ENCODE measurements around the gene E2F1. TPM values are rescaled to one million over a fixed set of nuclear protein-coding genes. Genes with fewer than 3 reads are reported as not detected.
"Not testable (repeated sequence)": the region's sequence is repeated elsewhere in the genome, so short reads cannot be mapped to it uniquely, and the experiment has no call there.

The E2F1 gene
- total RNA-seq, 3 donors from 2014 or later = 0.33 to 2.2 (median 0.88) TPM

- Histone ChIP-seq H3K36me3 (no peaks in the 10 kb centered on the region), H3K9me3 (no peaks in the 10 kb centered on the region), H3K27ac (no peak overlapping the region), H3K4me1 (peaks cover 0 to 10% of the 10 kb centered on the region in 2 donors), H3K27me3 (no peaks in the 10 kb centered on the region), H3K4me3 (no peak overlapping the region)
- DNase-seq (ENCODE audit: low spot score in 2 of 2) = no peak
- intact Hi-C loops (cut with DNase I; ENCODE audit: low total_unique reads) = no loop called here
- TF ChIP-seq CTCF (IDR thresholded peaks at IDR 0.05) (no peak), POLR2AphosphoS5 (IDR thresholded peaks at IDR 0.05) (no peak), POLR2A (IDR thresholded peaks at IDR 0.05) (no peak)
These were observed 41.2 kb downstream of the E2F1 start for GRCh38 chr20:33645072-33645358.

GRCh38 chr20:33644313-33645071 lies 41.7 kb downstream of the E2F1 start:
- intact Hi-C loops (cut with DNase I; ENCODE audit: low total_unique reads) = no loop called here

GRCh38 chr20:33640287-33640686 lies 45.9 kb downstream of the E2F1 start:
- H3K27ac ChIP-seq = no peak overlapping the region
- intact Hi-C loops (cut with DNase I; ENCODE audit: low total_unique reads) = no loop called here
- no peak for TF ChIP-seq CTCF (IDR thresholded peaks at IDR 0.05)
- TF ChIP-seq POLR2A (IDR thresholded peaks at IDR 0.05) = no peak
- TF ChIP-seq POLR2AphosphoS5 (IDR thresholded peaks at IDR 0.05) = no peak
- H3K9me3 ChIP-seq = no peaks in the 10 kb centered on the region
- H3K36me3 ChIP-seq = no peaks in the 10 kb centered on the region
- H3K4me1 ChIP-seq = no peaks in the 10 kb centered on the region
- DNase-seq (ENCODE audit: low spot score in 2 of 2) = no peak
- H3K4me3 ChIP-seq = no peak overlapping the region
- no peaks in the 10 kb centered on the region for H3K27me3 ChIP-seq

More at GRCh38 chr20:33644313-33645071, 41.7 kb downstream of the E2F1 start:
- H3K27ac ChIP-seq = no peak overlapping the region
- H3K36me3 ChIP-seq = no peaks in the 10 kb centered on the region
- no peak overlapping the region for H3K4me3 ChIP-seq
- no peaks in the 10 kb centered on the region for H3K9me3 ChIP-seq
- TF ChIP-seq POLR2AphosphoS5 (IDR thresholded peaks at IDR 0.05) = no peak
- TF ChIP-seq POLR2A (IDR thresholded peaks at IDR 0.05) = no peak
- TF ChIP-seq CTCF (IDR thresholded peaks at IDR 0.05) = no peak
- H3K4me1 ChIP-seq = peaks cover 0 to 10% of the 10 kb centered on the region in 2 donors
- no peak for DNase-seq (ENCODE audit: low spot score in 2 of 2)
- H3K27me3 ChIP-seq = no peaks in the 10 kb centered on the region

- Histone ChIP-seq H3K36me3 (no peaks in the 10 kb centered on the region), H3K4me1 (no peaks in the 10 kb centered on the region), H3K4me3 (no peak overlapping the region), H3K9me3 (no peaks in the 10 kb centered on the region), H3K27ac (no peak overlapping the region), H3K27me3 (no peaks in the 10 kb centered on the region)
- TF ChIP-seq CTCF (IDR thresholded peaks at IDR 0.05) = no peak
- TF ChIP-seq POLR2AphosphoS5 (IDR thresholded peaks at IDR 0.05) = no peak
- no peak for TF ChIP-seq POLR2A (IDR thresholded peaks at IDR 0.05)
- no peak for DNase-seq (ENCODE audit: low spot score in 2 of 2)
- intact Hi-C loops (cut with DNase I; ENCODE audit: low total_unique reads) = no loop called here
These were observed 49.4 kb downstream of the E2F1 start for GRCh38 chr20:33636776-33637175.

- intact Hi-C loops (cut with DNase I; ENCODE audit: low total_unique reads) = no loop called here
- no peak overlapping the region for H3K4me3 ChIP-seq
- no peaks in the 10 kb centered on the region for H3K9me3 ChIP-seq
- H3K27ac ChIP-seq = no peak overlapping the region
- no peaks in the 10 kb centered on the region for H3K27me3 ChIP-seq
- H3K4me1 ChIP-seq = no peaks in the 10 kb centered on the region
- H3K36me3 ChIP-seq = peaks cover 2% of the 10 kb centered on the region
- no peak for DNase-seq (ENCODE audit: low spot score in 2 of 2)
- no peak for TF ChIP-seq CTCF (IDR thresholded peaks at IDR 0.05)
- no peak for TF ChIP-seq POLR2A (IDR thresholded peaks at IDR 0.05)
- no peak for TF ChIP-seq POLR2AphosphoS5 (IDR thresholded peaks at IDR 0.05)
These were observed 50.8 kb downstream of the E2F1 start for GRCh38 chr20:33635341-33635740.

- DNase-seq (ENCODE audit: low spot score in 2 of 2); H3K9me3 ChIP-seq; H3K4me3 ChIP-seq; intact Hi-C loops (cut with DNase I; ENCODE audit: low total_unique reads); H3K36me3 ChIP-seq; H3K27ac ChIP-seq; H3K27me3 ChIP-seq; H3K4me1 ChIP-seq: not testable (repeated sequence)
These were observed 54.3 kb downstream of the E2F1 start for GRCh38 chr20:33631910-33632309.
